Activated CD4-positive, alpha-beta T cell treated with anti-CD3 and anti-CD28 coated beads, Interleukin-2, amount 50 U/mL, for 16 hours (primary cell): ENCODE results near the gene SMTNL1.

Experiments used
- DNase-seq: peaks from one replicate; pipeline ENCODE4 v3.0.0-alpha.2; 2020

Gene SMTNL1, protein sequence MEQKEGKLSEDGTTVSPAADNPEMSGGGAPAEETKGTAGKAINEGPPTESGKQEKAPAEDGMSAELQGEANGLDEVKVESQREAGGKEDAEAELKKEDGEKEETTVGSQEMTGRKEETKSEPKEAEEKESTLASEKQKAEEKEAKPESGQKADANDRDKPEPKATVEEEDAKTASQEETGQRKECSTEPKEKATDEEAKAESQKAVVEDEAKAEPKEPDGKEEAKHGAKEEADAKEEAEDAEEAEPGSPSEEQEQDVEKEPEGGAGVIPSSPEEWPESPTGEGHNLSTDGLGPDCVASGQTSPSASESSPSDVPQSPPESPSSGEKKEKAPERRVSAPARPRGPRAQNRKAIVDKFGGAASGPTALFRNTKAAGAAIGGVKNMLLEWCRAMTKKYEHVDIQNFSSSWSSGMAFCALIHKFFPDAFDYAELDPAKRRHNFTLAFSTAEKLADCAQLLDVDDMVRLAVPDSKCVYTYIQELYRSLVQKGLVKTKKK

DNA sequence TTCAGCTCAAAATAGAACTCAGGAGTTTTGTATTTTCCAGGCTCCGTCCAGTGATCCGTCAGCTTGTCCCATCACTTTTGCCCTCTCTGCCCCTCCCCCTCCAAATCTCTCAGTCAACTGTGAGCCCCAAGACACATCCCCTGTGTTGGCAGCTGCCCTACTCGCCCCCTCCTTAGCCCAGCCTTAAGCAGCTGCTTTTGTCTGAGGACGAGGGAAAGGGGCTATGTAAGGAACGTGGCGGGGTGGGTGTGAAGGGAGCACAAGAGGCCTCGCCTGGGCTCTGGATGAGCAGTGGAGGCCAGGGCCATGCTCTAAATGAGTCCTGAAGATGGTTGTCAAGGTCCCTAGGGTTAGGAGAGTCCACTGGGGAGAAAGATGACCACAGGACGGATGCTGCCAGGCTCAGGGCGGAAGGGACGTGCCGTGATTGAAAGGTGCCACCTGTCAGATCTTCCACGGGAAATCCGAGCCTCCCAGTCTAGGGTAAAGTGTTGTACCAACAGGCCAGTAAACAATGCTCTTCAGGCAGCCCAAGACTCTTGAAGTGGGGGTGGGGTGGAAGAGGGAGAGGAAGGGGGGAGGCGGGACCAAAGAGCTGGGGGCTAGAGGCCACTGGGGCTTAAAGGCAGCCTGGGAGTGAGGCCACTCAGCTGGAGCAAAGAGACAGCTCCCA is at the start of gene SMTNL1:
Gene SMTNL1, plus strand, starts transcription at position 649 of the 673 bp plus-strand sequence. CDS start 5,048 bp downstream, outside the sequence.
- no peak for DNase-seq

DNA sequence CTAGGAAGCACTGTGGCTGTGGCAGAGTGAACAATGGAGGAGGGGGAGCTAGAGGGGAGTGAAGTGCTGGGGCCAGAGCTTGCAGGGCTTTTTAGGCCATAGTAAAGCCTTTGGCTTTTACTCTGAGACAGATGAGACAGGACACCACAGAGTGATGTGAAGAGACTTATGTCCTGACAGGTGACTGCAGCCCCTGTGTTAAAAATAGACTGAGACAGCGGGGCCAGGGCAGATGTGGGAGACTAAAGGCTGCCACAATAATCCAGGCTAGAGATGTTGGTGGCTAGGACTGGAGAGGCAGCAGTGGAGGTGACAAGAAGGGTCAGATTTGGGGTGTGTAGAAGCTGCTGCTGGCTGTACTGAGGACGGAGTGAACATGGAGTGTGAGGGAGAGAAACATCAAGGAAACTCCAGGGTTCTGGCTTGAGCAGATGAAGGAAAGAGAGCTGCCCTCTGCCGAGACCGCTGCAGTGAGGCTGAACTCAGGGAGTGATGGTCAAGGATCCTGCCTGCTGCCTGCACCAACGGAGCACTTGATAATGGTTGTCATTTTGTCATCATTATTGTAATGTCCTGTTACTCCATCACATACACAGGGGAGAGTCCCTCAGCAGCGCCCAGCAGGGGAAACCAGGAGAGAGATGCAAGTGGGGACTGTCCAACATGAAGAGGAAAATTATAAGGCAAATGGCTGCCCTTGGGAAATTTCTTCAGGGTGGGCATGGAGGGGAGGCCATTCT is 49.3 kb upstream of the SMTNL1 start:
- no peak for DNase-seq

DNA sequence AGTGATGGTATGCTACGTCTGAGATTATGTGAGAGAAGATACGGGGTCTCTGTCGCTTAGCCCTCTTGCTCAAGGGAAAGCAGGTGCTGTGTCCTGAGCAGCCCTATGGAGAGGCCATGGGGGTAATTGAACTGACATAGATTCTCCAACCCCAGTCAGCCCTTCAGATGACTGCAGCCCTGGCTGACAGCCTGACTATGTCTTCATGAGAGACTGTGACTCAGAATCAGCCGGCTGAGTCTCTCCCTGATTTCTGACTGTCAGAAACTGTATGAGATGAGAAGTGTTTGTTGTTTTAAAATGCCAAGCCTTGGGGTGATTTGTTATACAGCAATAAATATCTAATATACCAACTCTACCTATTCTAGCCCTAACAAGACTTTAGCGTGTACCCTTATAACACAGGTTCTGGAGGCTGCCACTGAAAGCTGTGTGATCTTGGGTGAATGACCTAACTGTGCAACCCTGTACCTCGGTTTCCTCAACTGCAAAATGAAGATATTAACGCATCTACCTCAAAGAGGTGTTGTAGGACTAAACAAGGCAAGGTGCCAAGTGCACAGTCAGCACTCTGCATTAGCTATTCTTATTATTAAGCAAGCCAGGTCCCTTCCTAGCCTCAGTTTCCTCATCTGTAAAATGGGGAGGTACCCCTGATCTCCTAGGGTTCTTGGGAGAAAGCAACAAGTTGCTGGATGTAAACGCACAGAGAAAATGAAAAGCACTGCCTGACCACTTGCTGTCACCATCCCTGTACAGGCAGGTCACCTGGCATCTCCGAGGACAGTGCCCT is 46.7 kb upstream of the SMTNL1 start:
- DNase-seq = no peak

DNA sequence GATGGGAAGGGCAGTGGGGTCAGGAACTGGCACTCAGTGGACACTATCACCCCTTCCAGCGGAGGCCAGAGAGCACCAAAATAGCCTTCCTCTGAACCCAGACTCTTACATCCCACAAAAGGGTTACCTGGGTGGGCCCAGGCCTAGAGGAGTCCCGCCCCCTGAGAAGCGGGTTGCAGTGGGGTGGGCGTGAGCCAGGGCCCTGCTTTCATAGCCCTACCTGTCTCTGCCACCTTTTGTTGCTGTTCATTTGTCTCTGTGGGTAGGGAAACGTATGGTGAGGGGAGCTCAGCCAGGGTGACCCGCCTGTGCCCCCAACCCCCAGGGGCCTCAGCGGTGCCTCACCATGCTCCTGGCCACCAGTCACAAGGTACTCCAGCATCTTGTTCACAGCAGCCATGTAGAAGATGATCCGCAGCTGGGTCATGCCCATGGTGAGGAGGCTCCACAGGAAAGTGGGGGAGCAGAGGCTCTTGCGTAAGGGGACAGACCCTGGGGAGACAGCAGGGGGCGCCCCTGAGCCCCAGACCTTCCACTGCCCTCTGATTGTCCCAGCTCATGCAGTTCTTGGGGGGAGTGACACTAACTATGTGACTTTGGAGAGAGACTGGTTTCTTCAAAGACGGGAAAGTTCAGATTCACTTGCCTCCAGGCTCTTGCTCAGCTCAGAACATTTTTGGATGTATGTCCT is 45.9 kb upstream of the SMTNL1 start:
- DNase-seq = peak; percentile 62

DNA sequence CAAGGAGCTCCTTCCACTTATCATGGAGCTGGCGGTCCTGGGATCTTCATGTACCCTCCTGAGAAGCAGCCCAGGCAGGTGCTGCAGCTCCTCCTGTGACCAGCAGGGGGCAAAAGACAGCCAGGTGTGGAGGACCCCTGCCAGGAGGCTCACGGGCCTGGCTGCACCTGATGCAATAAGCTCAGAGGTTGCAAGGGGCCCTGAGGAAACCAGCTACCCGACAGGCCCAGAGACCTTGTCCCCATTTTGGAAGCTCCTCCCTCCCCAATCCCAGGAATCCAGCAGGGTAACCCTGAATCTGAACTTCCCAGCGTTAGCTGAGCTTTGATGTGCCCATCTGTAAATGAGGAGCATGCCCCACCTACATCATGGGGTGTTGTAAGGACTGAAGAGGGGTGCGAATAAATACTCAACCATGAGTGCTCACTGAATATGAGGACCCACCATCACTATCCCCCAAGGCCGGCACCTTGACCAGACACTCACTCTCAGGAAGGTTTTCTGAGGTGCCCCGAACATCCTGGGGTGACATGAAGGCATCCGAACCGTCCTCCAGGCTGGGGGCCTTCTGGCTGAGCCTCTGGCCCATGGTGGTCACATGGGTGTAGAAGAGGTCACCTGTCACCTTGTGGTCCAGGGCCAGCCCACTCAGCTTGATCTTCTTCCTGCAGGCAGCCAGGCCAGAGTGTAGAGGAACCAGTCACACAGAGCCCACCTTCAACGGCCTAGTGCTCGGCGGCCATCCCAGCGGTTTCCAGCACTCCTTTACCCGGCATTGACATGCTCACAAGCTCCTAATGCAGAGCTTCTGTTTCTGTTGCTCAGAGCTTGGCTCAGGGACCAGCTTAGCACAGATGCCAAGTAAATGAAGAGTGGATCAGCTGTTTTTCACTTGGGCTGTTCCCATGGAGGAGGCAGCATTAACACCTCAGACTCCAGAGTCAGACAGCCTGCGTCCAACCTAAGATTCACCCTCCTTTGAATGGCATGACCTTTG is 43.6 kb upstream of the SMTNL1 start:
- DNase-seq = peak; percentile 77

DNA sequence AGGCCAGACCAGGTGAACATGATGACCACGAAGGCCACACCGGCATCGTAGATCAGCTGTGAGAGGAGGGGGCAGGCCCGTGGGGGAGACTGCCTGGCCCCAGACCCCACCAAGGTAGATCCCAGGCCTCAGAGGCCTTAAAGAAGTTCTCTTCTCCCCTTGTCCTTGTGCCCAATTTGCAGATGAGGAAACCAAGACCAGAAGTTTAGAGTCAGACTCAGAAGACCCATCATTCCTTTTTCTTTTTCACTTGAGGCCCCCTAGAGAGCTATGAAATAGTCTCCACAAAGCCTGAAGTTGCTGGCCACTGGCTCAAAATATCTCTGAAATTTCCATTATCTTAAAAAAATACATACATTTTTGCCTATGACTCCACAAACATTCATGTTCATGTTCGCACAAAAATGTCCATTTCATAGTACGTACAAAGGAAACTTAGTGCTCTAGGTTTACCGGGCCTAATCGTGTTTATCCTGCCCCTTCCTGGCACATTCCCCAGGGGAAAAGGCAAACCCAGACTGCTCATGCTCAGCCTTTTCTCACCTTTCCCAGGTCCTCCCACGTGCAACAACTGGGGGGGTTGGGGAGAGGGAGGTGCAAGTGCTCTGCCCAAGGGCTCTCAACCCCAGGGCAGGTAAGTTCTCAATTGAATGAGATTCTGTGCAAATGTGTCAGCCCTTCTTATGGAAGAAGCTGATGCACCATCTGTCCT is 41.1 kb upstream of the SMTNL1 start:
- no peak for DNase-seq

DNA sequence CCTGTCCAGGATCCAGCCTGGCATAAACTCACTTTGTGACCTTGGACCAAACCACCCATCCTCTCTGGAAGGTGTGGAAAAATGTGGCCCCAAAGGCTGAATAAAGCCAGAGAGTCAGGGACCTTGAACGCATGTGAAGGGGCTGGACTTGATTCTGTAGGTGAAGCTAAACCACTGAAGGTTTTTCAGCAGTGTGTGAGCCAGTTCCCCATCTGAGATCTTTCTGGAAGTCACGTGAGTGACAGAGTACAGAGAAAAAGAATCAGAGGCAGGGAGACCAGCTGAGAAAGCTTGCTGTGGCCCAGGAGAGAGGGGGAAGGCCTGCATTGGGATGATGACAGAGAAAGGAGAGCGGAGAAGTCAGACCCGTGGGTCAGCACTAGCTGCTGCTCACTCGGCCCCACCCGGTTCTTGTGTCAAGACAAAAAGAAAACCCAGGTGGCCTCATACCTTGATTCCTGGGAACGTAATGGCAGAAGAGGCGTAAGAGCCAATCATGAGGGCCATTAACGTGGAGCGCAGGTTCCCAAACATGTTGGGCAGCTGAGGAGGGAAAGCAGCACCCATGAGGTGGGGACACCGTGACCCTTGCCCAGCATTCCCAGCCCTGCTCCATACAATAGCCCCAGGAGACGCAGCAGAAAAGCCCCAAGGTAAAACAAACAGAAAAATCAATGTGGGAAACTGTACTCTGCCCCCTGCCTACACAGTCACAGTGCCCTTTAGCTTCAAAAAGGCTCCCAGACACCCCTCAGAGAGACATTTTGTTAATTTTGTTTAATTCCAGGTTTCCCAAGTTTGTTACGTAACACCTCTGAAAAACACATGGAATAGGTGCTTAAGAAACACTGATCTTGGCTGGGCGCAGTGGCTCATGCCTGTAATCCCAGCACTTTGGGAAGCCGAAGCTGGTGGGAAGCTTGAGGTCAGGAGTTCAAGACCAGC is 39.8 kb upstream of the SMTNL1 start:
- DNase-seq = no peak

DNA sequence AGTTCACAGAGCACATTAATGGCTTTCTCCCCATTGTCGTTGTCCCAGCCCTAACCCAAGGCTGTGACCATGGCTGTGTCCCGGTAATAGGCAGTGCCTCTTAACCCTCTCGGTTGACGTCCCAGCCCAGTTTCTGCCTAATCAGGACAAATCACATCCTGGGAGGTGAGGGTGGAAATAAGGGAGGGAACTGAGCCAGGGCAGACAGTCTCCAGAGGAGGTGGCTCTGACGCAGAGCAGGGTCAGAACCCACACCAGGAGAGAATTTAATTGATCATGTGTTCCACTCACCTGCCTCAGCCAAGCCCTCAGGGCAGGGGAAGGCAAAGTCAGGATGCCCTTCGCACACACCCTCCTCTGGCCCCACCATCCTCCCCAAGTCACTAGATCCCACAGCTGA is 38.9 kb upstream of the SMTNL1 start:
- no peak for DNase-seq

DNA sequence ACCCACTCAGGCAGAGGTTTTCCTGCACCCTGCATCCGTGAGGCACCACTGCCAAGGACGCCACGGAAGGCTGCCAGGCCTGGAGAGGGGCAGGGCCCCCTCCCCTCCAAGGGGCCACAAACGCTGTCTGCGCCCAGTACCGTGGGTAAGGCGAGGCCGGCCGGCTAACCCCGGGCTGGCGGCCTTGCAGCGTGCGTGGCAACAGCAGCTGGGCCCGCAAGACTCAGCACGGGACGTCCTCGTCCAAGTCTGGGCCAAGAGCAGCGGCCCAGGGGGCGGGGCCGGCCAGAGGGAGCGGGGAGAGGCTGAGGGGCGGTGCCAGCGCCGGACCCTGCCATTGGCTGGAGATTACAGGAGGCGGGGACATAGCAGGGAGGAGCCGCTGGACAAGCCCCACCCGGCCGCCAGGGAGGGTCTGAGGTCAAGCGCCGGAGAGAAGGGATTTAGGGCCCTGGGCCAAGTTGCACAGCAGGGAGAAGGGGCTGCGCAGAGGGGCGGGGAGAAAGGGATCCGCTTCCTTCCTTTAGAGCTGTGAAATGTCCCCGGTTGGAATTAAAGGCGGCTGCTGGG is 37.9 kb upstream of the SMTNL1 start:
- DNase-seq = peak; percentile 59

DNA sequence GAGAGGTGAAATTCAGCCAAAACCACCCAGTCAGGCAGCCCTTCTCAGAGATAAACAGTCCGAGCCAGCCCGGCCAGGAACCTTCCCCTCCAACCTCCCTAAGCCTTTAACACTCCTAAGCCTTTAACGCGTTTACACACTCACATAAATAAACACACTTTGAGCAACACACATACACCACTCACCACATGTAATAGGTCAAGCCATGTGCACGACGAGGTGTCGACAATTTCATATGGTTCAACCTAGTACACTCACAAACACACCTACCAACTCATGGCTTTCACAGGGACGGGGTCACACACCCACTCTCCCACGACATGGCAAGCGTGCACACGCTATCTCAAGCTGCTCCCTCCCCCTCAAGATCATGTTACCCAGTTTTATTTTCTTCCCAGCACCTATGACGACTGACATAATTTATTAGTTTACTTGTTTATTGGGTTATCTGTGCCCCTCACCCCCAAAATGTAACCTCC is 37.4 kb upstream of the SMTNL1 start:
- DNase-seq = no peak

DNA sequence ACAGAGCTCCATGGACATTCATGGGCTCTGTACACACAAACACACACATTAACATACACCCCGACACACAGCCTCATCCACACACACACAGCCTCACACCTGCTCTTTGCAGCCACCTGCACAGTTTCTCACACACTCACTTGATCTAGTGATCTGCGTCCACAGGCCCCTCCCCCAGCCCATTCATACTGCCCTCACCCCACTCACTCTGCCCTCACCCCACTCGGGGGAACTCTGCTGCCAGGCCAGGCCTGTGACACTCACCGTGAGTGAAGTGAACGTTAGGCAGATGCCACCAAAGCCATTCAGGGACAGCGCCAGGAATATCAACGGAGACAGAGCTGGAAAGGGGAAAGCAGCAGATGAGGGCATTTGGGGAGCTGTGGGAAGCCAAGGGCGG is 36.9 kb upstream of the SMTNL1 start:
- DNase-seq = no peak

DNA sequence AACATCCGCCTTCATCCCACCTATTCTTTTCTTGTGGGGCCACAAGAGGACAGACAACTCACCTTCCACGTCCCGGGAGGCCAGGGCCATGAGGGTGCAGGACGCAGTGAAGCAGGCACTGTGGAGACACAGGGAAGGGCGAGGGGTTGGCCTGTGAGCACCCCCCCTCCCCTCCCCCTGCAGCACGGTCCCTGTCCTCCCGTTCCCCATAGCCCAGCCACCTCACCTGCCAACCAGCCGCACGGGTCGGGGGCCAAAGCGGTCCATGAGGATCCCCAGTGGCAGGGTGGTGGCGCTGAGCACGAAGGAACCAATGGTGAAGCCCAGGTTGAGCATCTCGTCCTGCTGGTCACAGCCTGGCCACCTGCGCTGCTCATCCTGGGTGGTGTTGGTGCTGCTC is 36.5 kb upstream of the SMTNL1 start:
- DNase-seq = no peak

DNA sequence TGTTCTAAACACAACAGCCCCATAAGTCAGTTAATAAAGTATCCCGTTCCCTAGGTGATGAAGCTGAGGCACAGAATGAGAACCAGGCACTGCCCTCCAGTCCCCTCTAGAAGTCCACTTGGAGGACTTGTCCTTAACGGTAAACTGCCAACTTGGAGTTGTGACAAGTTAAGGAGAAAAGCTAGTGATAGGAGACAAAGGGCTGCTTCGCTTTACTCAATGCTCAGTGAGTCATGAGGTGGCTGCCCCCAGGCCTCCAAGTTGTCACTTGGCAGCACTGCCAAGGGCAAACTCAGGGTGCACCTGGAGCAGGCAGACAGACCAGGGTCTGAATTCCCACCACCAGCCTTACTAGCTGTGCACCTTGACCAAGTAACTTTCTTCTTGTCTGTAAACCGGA is 35.4 kb upstream of the SMTNL1 start:
- no peak for DNase-seq

DNA sequence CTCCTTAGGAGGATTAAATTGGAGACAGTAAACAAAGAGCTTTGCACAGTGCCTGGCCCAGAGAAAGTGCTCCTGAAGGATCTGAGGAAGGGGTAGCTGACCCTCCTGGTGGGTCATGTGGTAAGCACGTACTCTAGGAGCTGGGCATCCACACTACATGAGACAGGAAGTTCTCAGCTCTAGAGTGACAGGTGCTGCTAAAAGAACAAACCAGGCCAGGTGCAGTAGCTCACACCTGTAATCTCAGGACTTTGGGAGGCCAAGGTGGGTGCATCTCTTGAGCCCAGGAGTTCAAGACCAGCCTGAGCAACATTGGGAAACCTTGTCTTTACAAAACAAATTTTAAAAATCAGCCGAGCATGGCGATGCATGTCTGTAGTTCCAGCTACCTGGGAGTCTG is 35.0 kb upstream of the SMTNL1 start:
- DNase-seq = no peak

DNA sequence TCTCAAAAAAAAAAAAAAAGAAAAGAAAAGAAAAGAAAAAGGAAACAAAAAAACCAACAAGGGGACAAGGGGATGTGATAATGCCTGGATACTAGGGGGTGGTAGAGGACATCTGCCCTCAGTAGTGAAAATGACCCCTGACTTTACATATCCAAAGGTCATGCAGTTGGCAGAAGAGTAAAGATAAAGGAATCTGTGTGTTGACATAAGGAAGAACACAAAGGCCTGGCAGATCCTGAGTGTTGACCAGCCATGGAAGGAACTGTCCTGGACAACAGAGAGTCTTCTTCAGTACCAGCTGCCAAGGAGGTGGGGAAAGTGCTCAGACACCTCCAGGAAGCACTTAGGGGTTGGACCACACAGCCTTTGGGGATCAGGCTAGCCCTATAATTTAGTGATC is 34.5 kb upstream of the SMTNL1 start:
- no peak for DNase-seq

DNA sequence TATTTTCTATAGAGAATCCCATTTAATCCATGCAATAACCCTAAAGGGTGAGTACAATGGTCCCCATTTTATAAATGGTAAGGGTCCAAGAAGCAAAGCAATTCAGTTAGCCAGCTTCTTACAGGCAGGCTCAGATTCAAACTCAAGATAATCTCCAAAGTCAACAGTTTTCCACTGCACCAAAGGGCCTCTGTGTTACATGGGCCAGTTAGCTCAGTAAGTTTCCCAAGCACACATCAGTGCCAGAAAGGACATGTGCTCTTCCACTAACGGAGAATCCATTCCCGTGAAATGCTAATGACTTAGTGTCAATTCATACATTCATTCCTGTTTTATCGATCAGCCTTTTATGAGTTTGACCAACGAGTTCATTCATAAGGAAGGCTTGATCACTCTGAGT is 32.9 kb upstream of the SMTNL1 start:
- no peak for DNase-seq

DNA sequence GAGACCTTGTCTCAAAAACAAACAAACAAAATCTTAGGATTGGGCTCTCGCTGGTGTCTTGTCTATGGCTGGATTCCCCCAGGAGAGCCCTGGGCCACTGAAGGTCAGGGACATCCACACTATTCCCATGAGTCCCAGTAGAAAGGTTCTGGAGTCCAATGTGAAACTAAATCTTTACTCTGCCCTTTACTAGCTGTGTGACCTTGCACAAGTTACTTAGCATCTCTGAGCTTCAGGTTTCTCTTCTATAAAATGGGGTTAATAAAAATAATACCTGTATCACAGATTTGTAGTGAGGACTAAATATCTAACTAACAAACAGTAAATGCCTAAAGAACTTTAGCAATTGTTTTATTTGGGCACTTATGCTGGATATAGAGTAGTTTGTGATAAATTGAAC is 30.9 kb upstream of the SMTNL1 start:
- DNase-seq = no peak
